Stimulated activated naive B cell treated with anti-CD40 and anti-IgM and Interleukin-4, amounts not matched to agents 10 μg/mL and 1 μg/mL and 100 μg/mL, for 72 hours (primary cell): ENCODE data around the gene GAS7.

Experiments
- ATAC-seq, 2 donors: fragments of 150-1000 bp; cut with Tn5 transposase; replicated peaks; 2 replicates each; pipeline ENCODE4 v1.10.0; 2021; ENCODE audit warnings: moderate library complexity in 1 of 2
- DNase-seq: peaks from one replicate; pipeline ENCODE4 v3.0.0; 2021
- H3K27ac Mint-ChIP-seq: one replicate; pipeline ENCODE4 v1.8.0; 2022; ENCODE audit warnings: mild to moderate bottlenecking, mixed read lengths
- H3K27me3 Mint-ChIP-seq, 2 donors: one replicate each; pipeline ENCODE4 v1.8.0; 2022; ENCODE audit warnings: mixed read lengths in 2 of 2
- H3K36me3 Mint-ChIP-seq, 2 donors: one replicate each; pipeline ENCODE4 v1.8.0; 2022; ENCODE audit warnings: mixed read lengths in 2 of 2, mild to moderate bottlenecking in 1 of 2
- H3K4me1 Mint-ChIP-seq, 2 donors: one replicate each; pipeline ENCODE4 v1.8.0; 2022; ENCODE audit warnings: mixed read lengths in 2 of 2, mild to moderate bottlenecking in 1 of 2
- H3K4me3 Mint-ChIP-seq, 2 donors: one replicate each; pipeline ENCODE4 v1.8.0; 2022; ENCODE audit warnings: mild to moderate bottlenecking in 2 of 2, mixed read lengths in 2 of 2, moderate library complexity in 1 of 2
- H3K9me3 Mint-ChIP-seq, 2 donors: one replicate each; pipeline ENCODE4 v1.8.0; 2022; ENCODE audit warnings: mixed read lengths in 2 of 2, mild to moderate bottlenecking in 1 of 2

Gene GAS7

DNA sequence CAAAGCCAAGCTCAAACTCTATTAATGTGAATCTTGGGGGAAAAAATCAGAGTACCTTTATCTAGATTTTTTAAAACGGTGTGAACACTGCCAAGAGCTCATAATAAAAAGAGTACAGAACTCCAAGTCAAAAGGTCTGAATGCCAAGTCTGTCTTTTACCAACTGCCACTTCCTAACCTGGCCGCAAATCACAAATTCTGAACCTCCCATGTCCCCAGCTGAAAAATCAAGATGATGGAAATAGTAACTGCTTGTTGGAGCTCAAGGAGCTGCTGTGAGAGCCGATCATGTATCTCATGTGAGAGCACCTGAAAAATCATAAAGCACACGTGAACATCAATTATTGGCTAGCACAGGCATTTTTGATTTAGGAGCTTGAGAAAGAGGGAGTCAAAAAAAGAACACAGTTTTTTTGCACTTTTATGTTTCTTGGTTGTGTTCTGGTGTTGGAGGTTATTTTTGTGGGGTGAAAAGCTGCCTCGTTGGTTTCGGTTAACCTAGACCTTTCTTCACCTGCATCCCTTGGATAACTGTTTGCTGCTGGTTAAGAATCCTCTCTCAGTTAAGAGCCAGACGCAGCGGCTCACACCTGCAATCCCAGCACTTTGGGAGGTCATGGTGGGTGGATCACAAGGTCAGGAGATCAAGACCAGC lies 50.5 kb downstream of the GAS7 start:
- Mint-ChIP-seq H3K27ac (no peak overlapping the region), H3K4me3 (no peak overlapping the region), H3K4me1 (peaks cover 38 to 85% of the 10 kb centered on the region in 2 donors), H3K27me3 (no peaks in the 10 kb centered on the region), H3K36me3 (peaks cover 4 to 5% of the 10 kb centered on the region in 2 donors), H3K9me3 (peaks cover 3 to 4% of the 10 kb centered on the region in 2 donors)
- ATAC-seq (no peak), DNase-seq (no peak)

DNA sequence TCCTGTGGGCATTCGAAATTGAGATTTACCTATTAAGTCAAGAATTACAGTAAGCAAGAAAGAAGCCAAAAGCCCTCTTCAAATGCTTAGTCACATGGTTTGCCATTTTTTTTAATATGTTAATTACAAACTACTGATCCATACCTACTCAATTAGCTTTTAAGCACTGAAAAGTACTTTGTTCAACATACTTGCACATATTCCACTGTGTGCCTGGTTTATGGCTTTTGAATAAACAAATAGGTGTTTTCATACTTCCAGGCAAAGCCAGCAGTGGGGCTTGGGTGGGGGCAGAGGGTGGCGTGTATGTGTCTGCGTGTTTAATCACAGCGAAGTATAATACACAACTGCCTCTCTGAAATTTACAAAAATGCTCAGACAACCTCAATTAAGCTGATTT lies 51.4 kb downstream of the GAS7 start:
- ATAC-seq (no peak), DNase-seq (no peak)
- Mint-ChIP-seq H3K36me3 (no peaks in the 10 kb centered on the region), H3K27me3 (no peaks in the 10 kb centered on the region), H3K9me3 (peaks cover 0 to 3% of the 10 kb centered on the region in 2 donors), H3K4me3 (no peak overlapping the region), H3K27ac (no peak overlapping the region), H3K4me1 (peaks cover 33 to 77% of the 10 kb centered on the region in 2 donors)

DNA sequence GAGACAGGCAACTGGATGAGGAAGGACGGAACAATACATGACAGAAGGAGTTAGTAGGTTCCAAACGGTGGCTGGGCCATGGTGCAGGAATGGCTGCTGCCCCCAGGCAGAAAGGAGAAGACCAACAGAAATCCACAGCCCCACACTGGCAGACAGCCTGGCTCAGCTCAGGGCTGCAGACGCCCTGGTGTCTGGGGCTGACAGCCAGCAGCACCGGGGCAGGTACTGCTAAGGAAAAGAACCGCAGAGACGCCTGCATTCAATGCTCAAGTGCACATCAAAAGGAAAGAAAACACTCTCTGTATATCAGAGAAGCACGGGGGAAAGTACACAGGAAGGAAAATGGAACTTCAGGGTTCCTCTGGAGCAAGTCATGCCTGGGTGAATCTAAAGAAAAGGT lies 53.4 kb downstream of the GAS7 start:
- ATAC-seq (peak; percentile 47 to 53), DNase-seq (no peak)
- Mint-ChIP-seq H3K36me3 (no peaks in the 10 kb centered on the region), H3K27me3 (no peaks in the 10 kb centered on the region), H3K4me3 (peak overlapping the region; percentile 34 to 63), H3K27ac (no peak overlapping the region), H3K9me3 (peaks cover 0 to 3% of the 10 kb centered on the region in 2 donors), H3K4me1 (peaks cover 23 to 59% of the 10 kb centered on the region in 2 donors)

DNA sequence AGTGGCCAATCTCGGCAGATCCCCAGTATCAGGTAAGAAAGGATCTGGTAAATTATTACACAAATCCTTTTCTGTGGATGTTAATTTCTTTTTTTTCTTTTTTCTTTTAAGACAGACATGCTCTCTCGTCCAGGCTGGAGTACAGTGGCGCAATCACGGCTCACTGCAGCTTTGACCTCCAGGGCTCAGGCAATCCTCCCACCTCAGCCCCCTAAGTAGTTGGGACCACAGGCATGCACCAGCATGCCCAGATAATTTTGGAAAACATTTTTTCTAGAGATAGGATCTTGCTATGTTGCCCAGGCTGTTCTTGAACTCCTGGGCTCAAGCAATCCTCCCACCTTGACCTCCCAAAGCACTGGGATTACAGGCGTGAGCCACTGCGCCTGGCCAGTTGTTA lies 54.0 kb downstream of the GAS7 start:
- no peaks in the 10 kb centered on the region for H3K9me3 Mint-ChIP-seq
- DNase-seq (no peak), ATAC-seq (no peak)
- no peak overlapping the region for H3K4me3 Mint-ChIP-seq
- no peak overlapping the region for H3K27ac Mint-ChIP-seq
- peaks cover 19 to 54% of the 10 kb centered on the region in 2 donors for H3K4me1 Mint-ChIP-seq
- no peaks in the 10 kb centered on the region for H3K27me3 Mint-ChIP-seq
- no peaks in the 10 kb centered on the region for H3K36me3 Mint-ChIP-seq

DNA sequence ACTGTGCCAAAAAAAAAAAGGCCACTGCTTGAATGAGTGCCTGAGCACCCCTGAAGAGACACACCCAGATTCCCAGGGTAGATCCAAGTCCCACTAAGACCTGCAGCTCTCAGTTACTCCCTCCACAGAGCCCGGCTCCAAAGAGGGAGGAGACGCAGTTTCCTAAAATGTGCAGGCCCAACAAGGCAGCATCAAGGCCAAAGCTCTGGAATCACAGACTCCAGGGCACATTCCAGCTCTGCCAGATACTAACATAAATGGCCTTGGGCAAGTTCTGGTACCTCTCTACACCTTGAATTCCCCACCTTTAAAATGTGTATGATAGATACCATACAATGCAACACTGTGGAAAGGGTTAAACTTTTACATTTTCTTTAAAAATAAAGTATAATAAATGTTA lies 57.0 kb downstream of the GAS7 start:
- DNase-seq, result no peak

DNA sequence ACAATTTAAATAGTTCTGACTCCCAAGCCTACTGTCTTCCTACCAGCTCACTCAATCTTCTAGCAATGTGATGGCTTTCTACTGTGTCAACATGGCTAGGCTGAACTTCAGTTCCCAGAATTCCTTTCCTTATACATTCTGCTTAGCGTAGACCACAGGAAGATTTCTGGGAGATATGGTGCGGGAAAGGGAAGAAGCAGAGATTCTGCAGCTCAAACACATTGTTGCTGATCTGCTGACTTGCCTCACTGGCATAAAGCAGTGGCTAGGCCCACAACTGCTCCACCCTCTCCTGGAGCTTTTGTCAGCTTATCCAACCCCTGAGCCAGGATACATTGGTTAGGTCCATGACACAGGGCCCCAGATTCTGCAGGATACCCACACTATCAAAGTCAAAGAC lies 58.8 kb downstream of the GAS7 start:
- no peaks in the 10 kb centered on the region for H3K9me3 Mint-ChIP-seq
- H3K4me1 Mint-ChIP-seq, result peaks cover 5 to 25% of the 10 kb centered on the region in 2 donors
- H3K27me3 Mint-ChIP-seq, result peaks cover 0 to 5% of the 10 kb centered on the region in 2 donors
- no peak overlapping the region for H3K4me3 Mint-ChIP-seq
- DNase-seq (no peak), ATAC-seq (no peak)
- no peak overlapping the region for H3K27ac Mint-ChIP-seq
- H3K36me3 Mint-ChIP-seq, result peaks cover 0 to 4% of the 10 kb centered on the region in 2 donors

More for the DNA sequence above, 57.0 kb downstream of the GAS7 start:
- H3K9me3 Mint-ChIP-seq, result no peaks in the 10 kb centered on the region
- ATAC-seq, result no peak
- no peaks in the 10 kb centered on the region for H3K36me3 Mint-ChIP-seq
- H3K27ac Mint-ChIP-seq, result no peak overlapping the region
- H3K4me1 Mint-ChIP-seq, result peaks cover 10 to 28% of the 10 kb centered on the region in 2 donors
- no peak overlapping the region for H3K4me3 Mint-ChIP-seq
- H3K27me3 Mint-ChIP-seq, result no peaks in the 10 kb centered on the region

DNA sequence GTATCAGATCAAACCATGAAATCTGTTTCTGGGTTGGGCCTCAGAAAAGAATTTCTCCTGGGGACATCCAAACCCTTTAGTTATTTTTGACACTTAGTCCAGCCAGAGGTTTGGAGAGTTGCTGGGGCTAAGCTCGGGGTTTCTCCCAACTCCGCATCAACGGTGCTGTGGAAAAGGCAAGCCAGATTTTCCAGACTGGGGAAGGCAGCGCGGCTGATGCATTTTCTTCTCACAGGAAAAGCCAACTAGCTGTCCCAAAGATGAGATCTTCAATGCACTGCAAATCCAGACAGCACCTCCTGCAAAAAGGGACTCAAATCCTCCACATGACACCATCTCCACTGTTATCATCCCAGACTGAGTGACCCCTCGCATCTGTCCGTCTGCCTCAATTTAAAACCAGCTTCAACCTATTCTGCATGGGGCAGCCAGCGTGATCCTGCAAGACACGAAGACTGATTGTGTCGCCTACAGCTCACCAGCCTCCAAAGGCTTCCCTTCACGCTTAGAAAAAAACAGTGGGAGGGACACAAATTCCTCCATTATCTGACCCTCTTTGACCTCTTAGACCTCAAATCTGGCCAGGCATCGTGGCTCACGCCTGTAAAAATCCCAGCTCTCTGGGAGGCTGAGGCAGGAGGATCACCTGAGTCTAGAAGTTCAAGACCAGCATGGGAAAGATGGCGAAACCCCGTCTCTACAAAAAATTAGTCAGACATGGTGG lies 62.0 kb downstream of the GAS7 start:
- Mint-ChIP-seq H3K4me3 (no peak overlapping the region), H3K27me3 (peaks cover 0 to 5% of the 10 kb centered on the region in 2 donors), H3K9me3 (no peaks in the 10 kb centered on the region), H3K27ac (peak overlapping the region; percentile 37), H3K4me1 (peaks cover 5 to 15% of the 10 kb centered on the region in 2 donors), H3K36me3 (peaks cover 0 to 4% of the 10 kb centered on the region in 2 donors)
- DNase-seq (no peak), ATAC-seq (no peak)

DNA sequence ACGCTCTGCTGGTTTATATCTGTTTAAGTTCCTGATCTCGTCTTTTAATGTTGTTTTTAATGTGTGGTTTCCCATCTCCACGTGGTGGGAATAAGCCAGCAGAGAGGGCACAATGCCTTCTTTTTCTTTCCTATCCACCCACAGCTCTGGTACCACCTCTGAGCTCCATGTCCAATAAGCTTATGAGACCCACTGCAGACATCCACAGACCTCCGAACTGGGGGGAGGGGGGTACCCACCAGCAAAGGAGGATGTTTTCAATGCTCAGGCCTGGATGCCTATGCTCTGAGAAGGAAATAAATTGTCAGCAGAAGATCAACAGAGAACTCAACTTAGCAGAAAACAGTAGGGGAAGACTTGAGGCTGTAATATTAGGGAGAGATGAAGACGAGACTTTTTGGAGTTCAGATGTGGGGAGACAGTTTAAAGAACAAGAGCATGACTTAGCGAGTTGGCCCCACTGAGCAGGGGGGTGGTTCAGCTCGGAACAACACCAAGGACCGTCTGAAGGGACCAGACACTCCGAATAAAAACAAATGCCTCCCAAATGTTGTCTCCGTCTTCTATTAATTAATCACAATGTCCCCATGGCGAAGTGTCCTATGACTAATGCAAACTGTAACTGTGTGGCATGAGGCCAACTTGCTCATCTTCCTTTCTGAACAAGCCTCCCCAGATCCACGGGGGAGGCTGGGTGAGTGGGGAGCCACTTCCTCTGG lies 62.7 kb downstream of the GAS7 start:
- Mint-ChIP-seq H3K27ac (no peak overlapping the region), H3K36me3 (peaks cover 0 to 4% of the 10 kb centered on the region in 2 donors), H3K4me1 (peaks cover 9 to 21% of the 10 kb centered on the region in 2 donors), H3K9me3 (no peaks in the 10 kb centered on the region), H3K27me3 (peaks cover 0 to 5% of the 10 kb centered on the region in 2 donors), H3K4me3 (no peak overlapping the region)
- ATAC-seq, result no peak
- DNase-seq, result no peak

DNA sequence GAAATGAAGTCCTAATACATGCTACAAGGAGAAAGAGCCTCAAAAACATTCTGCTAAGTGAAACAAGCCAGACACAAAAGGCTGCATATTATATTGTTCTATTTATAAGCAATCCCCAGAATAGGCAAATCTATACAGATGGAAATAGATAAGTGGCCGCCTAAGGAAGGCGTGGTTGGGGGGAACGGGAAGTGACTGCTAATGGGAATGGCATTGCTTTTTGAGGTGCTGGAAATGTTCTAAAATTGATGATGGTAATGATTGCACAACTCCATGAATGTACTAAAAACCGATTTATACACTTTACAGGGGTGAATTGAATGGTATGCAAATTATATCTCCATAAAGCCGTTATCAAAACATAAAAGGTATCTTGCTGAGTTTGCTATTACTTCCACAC lies 67.7 kb downstream of the GAS7 start:
- H3K36me3 Mint-ChIP-seq, result peaks cover 0 to 4% of the 10 kb centered on the region in 2 donors

DNA sequence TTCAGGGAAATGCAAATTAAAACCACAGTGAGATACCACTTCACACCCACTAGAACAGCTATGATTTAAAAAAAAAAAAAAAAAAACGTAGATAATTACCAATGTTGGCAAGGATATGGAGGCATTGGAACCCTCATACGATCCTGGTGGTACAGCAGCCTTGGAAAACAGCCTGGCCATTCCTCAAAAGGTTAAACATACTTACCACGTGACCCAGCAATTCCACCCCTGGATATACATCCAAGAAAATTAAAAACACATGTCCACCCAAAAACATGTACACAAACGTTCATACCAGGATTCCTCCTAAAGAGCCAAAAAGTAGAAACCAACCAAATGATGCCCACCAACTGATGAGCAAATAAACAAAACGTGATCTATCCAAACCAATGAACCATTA lies 68.1 kb downstream of the GAS7 start:
- Mint-ChIP-seq H3K27ac (no peak overlapping the region), H3K4me1 (peaks cover 23 to 47% of the 10 kb centered on the region in 2 donors)
- ATAC-seq, result no peak

More for the DNA sequence above, 67.7 kb downstream of the GAS7 start:
- Mint-ChIP-seq H3K4me3 (no peak overlapping the region), H3K4me1 (peaks cover 27 to 51% of the 10 kb centered on the region in 2 donors), H3K9me3 (peaks cover 0 to 8% of the 10 kb centered on the region in 2 donors), H3K27me3 (peaks cover 0 to 3% of the 10 kb centered on the region in 2 donors), H3K27ac (no peak overlapping the region)
- DNase-seq, result no peak
- ATAC-seq, result no peak

DNA sequence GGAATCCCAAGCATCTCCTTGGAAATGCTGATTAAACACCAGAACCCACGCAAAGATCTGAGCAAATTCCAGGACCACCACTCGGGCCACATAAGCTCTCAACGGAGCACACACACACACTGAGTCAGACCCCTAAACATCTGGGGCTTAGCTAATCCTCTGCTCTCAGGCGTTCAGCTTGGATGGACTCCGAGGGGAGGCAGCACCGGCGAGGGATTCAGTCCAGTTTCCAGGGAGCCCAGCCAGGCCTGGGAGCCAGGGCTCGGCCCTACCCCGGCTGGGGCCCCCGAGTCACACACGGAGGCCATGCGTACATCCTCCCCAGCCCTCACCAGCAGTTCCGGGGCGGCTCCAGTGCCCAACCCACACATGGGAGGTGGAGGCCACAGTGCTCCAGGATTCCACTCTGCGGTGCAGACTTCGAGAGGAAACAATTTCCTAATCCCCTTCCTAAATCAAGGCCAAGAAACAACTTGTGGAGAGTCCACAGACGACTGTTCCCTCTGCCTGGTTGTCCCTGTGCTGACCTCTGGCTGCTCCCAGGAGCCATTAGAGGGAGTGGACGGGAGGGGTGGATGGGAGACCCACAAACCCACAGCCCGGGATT lies 70.5 kb downstream of the GAS7 start:
- H3K4me1 Mint-ChIP-seq, result peaks cover 28 to 58% of the 10 kb centered on the region in 2 donors
- H3K36me3 Mint-ChIP-seq, result no peaks in the 10 kb centered on the region
- peak in 1 of 2 donors; percentile 63 for ATAC-seq
- no peak for DNase-seq
- H3K9me3 Mint-ChIP-seq, result peaks cover 0 to 8% of the 10 kb centered on the region in 2 donors
- no peak overlapping the region for H3K4me3 Mint-ChIP-seq
- H3K27ac Mint-ChIP-seq, result no peak overlapping the region
- H3K27me3 Mint-ChIP-seq, result no peaks in the 10 kb centered on the region

More for the DNA sequence above, 68.1 kb downstream of the GAS7 start:
- peaks cover 0 to 8% of the 10 kb centered on the region in 2 donors for H3K9me3 Mint-ChIP-seq
- H3K36me3 Mint-ChIP-seq, result peaks cover 0 to under 1% of the 10 kb centered on the region in 2 donors
- H3K27me3 Mint-ChIP-seq, result no peaks in the 10 kb centered on the region
- H3K4me3 Mint-ChIP-seq, result no peak overlapping the region
- DNase-seq, result no peak

DNA sequence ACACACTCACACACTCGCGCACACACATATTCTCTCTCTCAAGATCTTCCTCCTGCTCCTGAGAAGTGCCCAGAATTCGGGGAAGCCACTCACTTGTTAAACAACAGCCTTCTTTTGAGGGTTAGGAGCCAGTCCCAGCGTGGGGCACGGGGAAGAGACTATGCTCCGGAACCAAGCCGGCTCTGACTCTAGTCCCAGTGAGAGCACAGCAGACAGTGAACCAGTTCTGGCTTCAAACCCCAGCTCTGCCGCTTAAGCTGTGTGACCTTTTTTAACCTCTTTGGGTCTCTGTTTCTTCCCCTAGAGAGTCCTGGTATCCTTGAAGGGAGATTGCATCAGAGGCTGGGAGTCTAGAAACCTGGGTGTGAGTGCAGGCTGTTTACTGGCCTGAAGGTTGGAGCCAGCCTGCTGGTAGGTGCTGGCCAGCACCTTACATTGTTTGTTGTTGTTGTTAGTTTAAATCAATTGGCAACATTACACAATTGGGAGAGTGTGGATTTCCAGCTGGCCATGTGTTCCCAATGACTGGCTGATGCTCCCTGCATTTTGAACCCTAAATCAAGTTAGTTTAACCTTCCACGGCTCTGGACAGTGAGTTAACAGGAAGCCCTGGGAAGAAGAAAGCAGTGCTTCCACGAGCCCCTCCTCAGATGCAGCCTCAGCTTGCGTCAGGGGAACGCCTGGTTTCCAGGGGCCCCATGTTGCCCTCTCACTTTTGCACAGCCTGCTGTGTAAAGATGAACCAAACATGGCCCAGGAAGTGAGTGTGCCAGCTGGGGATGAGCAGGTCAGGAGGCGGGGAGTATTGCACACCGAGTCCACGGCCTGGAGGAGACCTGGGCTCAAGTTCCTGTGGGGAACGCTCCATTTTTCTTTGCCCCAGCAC lies 71.5 kb downstream of the GAS7 start:
- Mint-ChIP-seq H3K4me1 (peaks cover 37 to 69% of the 10 kb centered on the region in 2 donors), H3K27ac (peak overlapping the region; percentile 42), H3K27me3 (peaks cover 0 to 2% of the 10 kb centered on the region in 2 donors), H3K9me3 (peaks cover 0 to 8% of the 10 kb centered on the region in 2 donors), H3K4me3 (no peak overlapping the region), H3K36me3 (no peaks in the 10 kb centered on the region)
- peak; percentile 32 to 43 for ATAC-seq
- DNase-seq, result no peak

DNA sequence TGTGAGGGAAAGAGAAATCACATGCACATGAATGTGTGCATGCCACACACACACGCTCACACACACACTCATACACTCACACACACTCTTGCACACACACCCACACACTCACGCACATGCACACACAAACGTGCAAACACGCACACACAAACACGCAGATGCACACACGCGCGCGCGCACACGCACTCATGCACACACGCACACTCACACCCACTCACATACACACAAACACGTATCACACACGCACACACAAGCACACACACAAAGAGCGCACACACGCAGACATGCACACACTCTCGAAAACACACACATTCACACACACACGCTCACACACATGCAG lies 72.2 kb downstream of the GAS7 start:
- Mint-ChIP-seq H3K9me3 (peaks cover 0 to 8% of the 10 kb centered on the region in 2 donors), H3K27ac (no peak overlapping the region), H3K27me3 (peaks cover 0 to 5% of the 10 kb centered on the region in 2 donors), H3K4me1 (peaks cover 43 to 75% of the 10 kb centered on the region in 2 donors), H3K36me3 (no peaks in the 10 kb centered on the region), H3K4me3 (no peak overlapping the region)
- DNase-seq, result no peak
- ATAC-seq, result no peak
